AG09319 (cell line): ENCODE results near the gene RPL22.
A peak's percentile ranks its signal among the peaks of the same experiment; 100 is the strongest.

Source experiments
- DNase-seq: peaks from one replicate; pipeline ENCODE4 v3.0.0-alpha.2; 2010; ENCODE audit warnings: low read depth; ENCODE audit errors: extremely low read depth
- CTCF ChIP-seq: IDR thresholded peaks from 2 replicates; pipeline ENCODE4 v1.5.1; 2011; ENCODE audit warnings: low read depth, mild to moderate bottlenecking, inconsistent platforms, low read length, moderate library complexity

Gene RPL22

GRCh38 chr1:6211731-6212130, 12.3 kb upstream of the RPL22 start:
- no peak for DNase-seq
- no peak for TF ChIP-seq CTCF

- no peak for TF ChIP-seq CTCF
- no peak for DNase-seq
Observed at GRCh38 chr1:6210591-6211355, 11.4 kb upstream of the RPL22 start.

- peak; percentile 12 for TF ChIP-seq CTCF
- no peak for DNase-seq
Observed at GRCh38 chr1:6209661-6210580, 10.5 kb upstream of the RPL22 start.

- TF ChIP-seq CTCF, result peak; percentile 30
- no peak for DNase-seq
Observed at GRCh38 chr1:6208723-6209660, 9.6 kb upstream of the RPL22 start.

GRCh38 chr1:6207921-6208320, 8.5 kb upstream of the RPL22 start:
- DNase-seq, result no peak
- TF ChIP-seq CTCF, result no peak

- TF ChIP-seq CTCF, result no peak
- no peak for DNase-seq
Observed at GRCh38 chr1:6207075-6207885, 7.9 kb upstream of the RPL22 start.
